Measurements from ENCODE around the gene P2RX5.
"Not testable (repeated sequence)": the region's sequence is repeated elsewhere in the genome, so short reads cannot be mapped to it uniquely, and the experiment has no call there.

Gene P2RX5

GRCh38 chr17:3712811-3713463, 17.0 kb upstream of the P2RX5 start:
- Histone ChIP-seq H2BK120ac (ENCODE audit: low read depth, low read length) (no peak overlapping the region), H3K4me2 (ENCODE audit: insufficient read depth, low read length, poor library complexity, severe bottlenecking) (no peak overlapping the region)

DNA sequence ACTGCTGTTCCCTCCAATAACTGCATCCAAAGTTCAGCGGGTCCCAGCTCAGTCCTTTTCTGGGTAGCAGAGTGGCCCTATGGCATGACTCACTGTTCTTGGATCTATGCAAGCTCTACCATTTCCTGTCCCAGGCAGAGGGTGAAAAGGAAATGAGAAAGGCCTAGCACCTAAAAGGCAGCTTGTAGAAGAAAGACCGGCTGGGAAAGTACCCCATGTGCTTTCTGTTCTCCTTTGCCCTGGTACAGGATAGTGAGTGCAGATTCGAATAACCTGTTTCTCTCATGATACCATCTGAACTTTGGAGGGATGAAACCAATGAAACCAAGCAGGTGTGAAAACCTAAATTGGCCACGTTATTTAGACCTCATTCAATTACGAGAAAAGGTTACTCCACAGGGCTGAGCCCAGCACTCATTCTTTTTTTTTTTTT, 15.0 kb upstream of the P2RX5 start:
- no CpG with 5 or more reads among the region's 5 CpGs for WGBS, 2 donors (ENCODE audit: extremely low coverage in 2 of 2, insufficient read length in 2 of 2, insufficient replicate concordance in 1 of 2)
- H3K9me3 ChIP-seq (replicated peaks in 1 of 2; ENCODE audit: control insufficient read depth in 2 of 2, insufficient read depth in 1 of 2, low read depth in 1 of 2, low read length in 2 of 2) = no peaks in the 10 kb centered on the region

More at GRCh38 chr17:3712811-3713463, 17.0 kb upstream of the P2RX5 start:
- H3K9me3 ChIP-seq (replicated peaks in 1 of 2; ENCODE audit: control insufficient read depth in 2 of 2, insufficient read depth in 1 of 2, low read depth in 1 of 2, low read length in 2 of 2) = no peaks in the 10 kb centered on the region
- no peak overlapping the region for H2BK15ac ChIP-seq (ENCODE audit: low read length)
- H3K9ac ChIP-seq (ENCODE audit: low read depth, low read length, poor library complexity) = no peak overlapping the region
- H3K18ac ChIP-seq (ENCODE audit: low read length) = no peak overlapping the region
- H3K79me1 ChIP-seq (ENCODE audit: low read depth, low read length) = no peaks in the 10 kb centered on the region
- no peak for DNase-seq (ENCODE audit: low spot score)
- H4K91ac ChIP-seq (ENCODE audit: low read depth, low read length, poor library complexity) = no peak overlapping the region
- H2AK5ac ChIP-seq (ENCODE audit: low read depth, low read length) = no peak overlapping the region
- H2BK12ac ChIP-seq (ENCODE audit: low read length) = no peak overlapping the region
- no peak overlapping the region for H3K4me3 ChIP-seq (ENCODE audit: low read length in 2 of 2)
- H3K4ac ChIP-seq (ENCODE audit: low read length) = no peak overlapping the region
- H3K14ac ChIP-seq (ENCODE audit: low read length) = no peak overlapping the region
- no peak overlapping the region for H3K23ac ChIP-seq (ENCODE audit: low read depth, low read length, poor library complexity)
- H4K8ac ChIP-seq (ENCODE audit: low read depth, low read length) = no peak overlapping the region
- H2BK5ac ChIP-seq (ENCODE audit: low read length) = no peak overlapping the region
- H3K27me3 ChIP-seq (ENCODE audit: control insufficient read depth in 3 of 3, insufficient read depth in 3 of 3, low read depth in 1 of 3, low read length in 3 of 3) = no peaks in the 10 kb centered on the region
- H3K27ac ChIP-seq (replicated peaks; ENCODE audit: low read length) = no peak overlapping the region
- no peak overlapping the region for H2AFZ ChIP-seq (ENCODE audit: low read length)
- WGBS, 2 donors (ENCODE audit: extremely low coverage in 2 of 2, insufficient read length in 2 of 2, insufficient replicate concordance in 1 of 2) = no CpG with 5 or more reads among the region's 13 CpGs
- no peaks in the 10 kb centered on the region for H3K4me1 ChIP-seq (ENCODE audit: control insufficient read depth in 2 of 2, insufficient read depth in 1 of 2, low read depth in 1 of 2, low read length in 2 of 2)
- H3K36me3 ChIP-seq (replicated peaks in 1 of 2; ENCODE audit: control insufficient read depth in 2 of 2, insufficient read depth in 2 of 2, low read length in 2 of 2) = peaks cover 18 to 49% of the 10 kb centered on the region in 2 donors

GRCh38 chr17:3708366-3708765, 12.4 kb upstream of the P2RX5 start:
- Histone ChIP-seq H2BK12ac (ENCODE audit: low read length) (no peak overlapping the region), H3K18ac (ENCODE audit: low read length) (no peak overlapping the region), H4K8ac (ENCODE audit: low read depth, low read length) (no peak overlapping the region), H3K23ac (ENCODE audit: low read depth, low read length, poor library complexity) (no peak overlapping the region), H3K9ac (ENCODE audit: low read depth, low read length, poor library complexity) (no peak overlapping the region), H3K4me2 (ENCODE audit: insufficient read depth, low read length, poor library complexity, severe bottlenecking) (no peak overlapping the region), H2BK120ac (ENCODE audit: low read depth, low read length) (no peak overlapping the region), H3K79me1 (ENCODE audit: low read depth, low read length) (no peaks in the 10 kb centered on the region), H3K9me3 (replicated peaks in 1 of 2; ENCODE audit: control insufficient read depth in 2 of 2, insufficient read depth in 1 of 2, low read depth in 1 of 2, low read length in 2 of 2) (no peaks in the 10 kb centered on the region), H3K27ac (replicated peaks; ENCODE audit: low read length) (no peak overlapping the region), H3K4ac (ENCODE audit: low read length) (no peak overlapping the region), H3K4me1 (ENCODE audit: control insufficient read depth in 2 of 2, insufficient read depth in 1 of 2, low read depth in 1 of 2, low read length in 2 of 2) (no peaks in the 10 kb centered on the region), H3K27me3 (ENCODE audit: control insufficient read depth in 3 of 3, insufficient read depth in 3 of 3, low read depth in 1 of 3, low read length in 3 of 3) (no peaks in the 10 kb centered on the region), H3K4me3 (ENCODE audit: low read length in 2 of 2) (no peak overlapping the region), H2AK5ac (ENCODE audit: low read depth, low read length) (no peak overlapping the region), H2BK15ac (ENCODE audit: low read length) (no peak overlapping the region), H3K14ac (ENCODE audit: low read length) (no peak overlapping the region), H2AFZ (ENCODE audit: low read length) (no peak overlapping the region), H4K91ac (ENCODE audit: low read depth, low read length, poor library complexity) (no peak overlapping the region), H3K36me3 (replicated peaks in 1 of 2; ENCODE audit: control insufficient read depth in 2 of 2, insufficient read depth in 2 of 2, low read length in 2 of 2) (peaks cover 0 to 14% of the 10 kb centered on the region in 2 donors), H2BK5ac (ENCODE audit: low read length) (no peak overlapping the region)
- no peak for DNase-seq (ENCODE audit: low spot score)
- WGBS, 2 donors (ENCODE audit: extremely low coverage in 2 of 2, insufficient read length in 2 of 2, insufficient replicate concordance in 1 of 2) = no CpG with 5 or more reads among the region's 3 CpGs

More for the DNA sequence above, 15.0 kb upstream of the P2RX5 start:
- Histone ChIP-seq H2BK120ac (ENCODE audit: low read depth, low read length) (no peak overlapping the region), H3K4me2 (ENCODE audit: insufficient read depth, low read length, poor library complexity, severe bottlenecking) (no peak overlapping the region), H3K27me3 (ENCODE audit: control insufficient read depth in 3 of 3, insufficient read depth in 3 of 3, low read depth in 1 of 3, low read length in 3 of 3) (no peaks in the 10 kb centered on the region), H2AK5ac (ENCODE audit: low read depth, low read length) (no peak overlapping the region), H3K27ac (replicated peaks; ENCODE audit: low read length) (no peak overlapping the region), H3K14ac (ENCODE audit: low read length) (no peak overlapping the region), H4K91ac (ENCODE audit: low read depth, low read length, poor library complexity) (no peak overlapping the region), H3K4me3 (ENCODE audit: low read length in 2 of 2) (no peak overlapping the region), H2AFZ (ENCODE audit: low read length) (no peak overlapping the region), H3K4ac (ENCODE audit: low read length) (no peak overlapping the region), H3K9ac (ENCODE audit: low read depth, low read length, poor library complexity) (no peak overlapping the region), H4K8ac (ENCODE audit: low read depth, low read length) (no peak overlapping the region), H2BK15ac (ENCODE audit: low read length) (no peak overlapping the region), H3K18ac (ENCODE audit: low read length) (no peak overlapping the region), H2BK5ac (ENCODE audit: low read length) (no peak overlapping the region), H3K4me1 (ENCODE audit: control insufficient read depth in 2 of 2, insufficient read depth in 1 of 2, low read depth in 1 of 2, low read length in 2 of 2) (no peaks in the 10 kb centered on the region), H3K36me3 (replicated peaks in 1 of 2; ENCODE audit: control insufficient read depth in 2 of 2, insufficient read depth in 2 of 2, low read length in 2 of 2) (peaks cover 9 to 29% of the 10 kb centered on the region in 2 donors), H3K79me1 (ENCODE audit: low read depth, low read length) (no peaks in the 10 kb centered on the region), H2BK12ac (ENCODE audit: low read length) (no peak overlapping the region), H3K23ac (ENCODE audit: low read depth, low read length, poor library complexity) (no peak overlapping the region)
- no peak for DNase-seq (ENCODE audit: low spot score)

- H4K8ac ChIP-seq (ENCODE audit: low read depth, low read length); H4K91ac ChIP-seq (ENCODE audit: low read depth, low read length, poor library complexity); H3K18ac ChIP-seq (ENCODE audit: low read length); H3K4me1 ChIP-seq (ENCODE audit: control insufficient read depth in 2 of 2, insufficient read depth in 1 of 2, low read depth in 1 of 2, low read length in 2 of 2); H2BK5ac ChIP-seq (ENCODE audit: low read length); H2BK120ac ChIP-seq (ENCODE audit: low read depth, low read length); H3K14ac ChIP-seq (ENCODE audit: low read length); H3K36me3 ChIP-seq (replicated peaks in 1 of 2; ENCODE audit: control insufficient read depth in 2 of 2, insufficient read depth in 2 of 2, low read length in 2 of 2); H2AK5ac ChIP-seq (ENCODE audit: low read depth, low read length); H3K23ac ChIP-seq (ENCODE audit: low read depth, low read length, poor library complexity); H2BK12ac ChIP-seq (ENCODE audit: low read length); H3K4me3 ChIP-seq (ENCODE audit: low read length in 2 of 2); H3K27me3 ChIP-seq (ENCODE audit: control insufficient read depth in 3 of 3, insufficient read depth in 3 of 3, low read depth in 1 of 3, low read length in 3 of 3); H3K9me3 ChIP-seq (replicated peaks in 1 of 2; ENCODE audit: control insufficient read depth in 2 of 2, insufficient read depth in 1 of 2, low read depth in 1 of 2, low read length in 2 of 2); H2BK15ac ChIP-seq (ENCODE audit: low read length); H3K79me1 ChIP-seq (ENCODE audit: low read depth, low read length); H2AFZ ChIP-seq (ENCODE audit: low read length); H3K9ac ChIP-seq (ENCODE audit: low read depth, low read length, poor library complexity); H3K27ac ChIP-seq (replicated peaks; ENCODE audit: low read length); H3K4ac ChIP-seq (ENCODE audit: low read length); DNase-seq (ENCODE audit: low spot score); H3K4me2 ChIP-seq (ENCODE audit: insufficient read depth, low read length, poor library complexity, severe bottlenecking): not testable (repeated sequence)
- no CpG with 5 or more reads among the region's 1 CpG for WGBS, 2 donors (ENCODE audit: extremely low coverage in 2 of 2, insufficient read length in 2 of 2, insufficient replicate concordance in 1 of 2)
Observed at GRCh38 chr17:3705718-3705984, 9.7 kb upstream of the P2RX5 start.

Data from neuronal stem cell (in vitro differentiated cells).